Embryonic facial prominence (tissue), 1 donor: ENCODE data around the gene CYBRD1.

Experiments used
- DNase-seq: peaks from one replicate; pipeline ENCODE4 v3.0.0-alpha.2; 2016; ENCODE audit errors: extremely low spot score

Gene CYBRD1

GRCh38 chr2:171553858-171554257, 31.6 kb downstream of the CYBRD1 start:
- DNase-seq, result no peak

GRCh38 chr2:171554991-171555615, 32.8 kb downstream of the CYBRD1 start:
- DNase-seq, result no peak

GRCh38 chr2:171557363-171557762, 35.1 kb downstream of the CYBRD1 start:
- DNase-seq, result no peak

GRCh38 chr2:171563301-171563700, 41.0 kb downstream of the CYBRD1 start:
- no peak for DNase-seq

- no peak for DNase-seq
These were observed 42.2 kb downstream of the CYBRD1 start for GRCh38 chr2:171564463-171564862.

GRCh38 chr2:171566057-171566456, 43.8 kb downstream of the CYBRD1 start:
- DNase-seq, result no peak

- no peak for DNase-seq
These were observed 44.5 kb downstream of the CYBRD1 start for GRCh38 chr2:171566753-171567152.

- no peak for DNase-seq
These were observed 45.8 kb downstream of the CYBRD1 start for GRCh38 chr2:171568089-171568488.

- DNase-seq, result no peak
These were observed 49.4 kb downstream of the CYBRD1 start for GRCh38 chr2:171571721-171572120.

- no peak for DNase-seq
These were observed 52.0 kb downstream of the CYBRD1 start for GRCh38 chr2:171574149-171574795.

GRCh38 chr2:171575606-171576005, 53.3 kb downstream of the CYBRD1 start:
- DNase-seq, result no peak

- DNase-seq, result no peak
These were observed 56.0 kb downstream of the CYBRD1 start for GRCh38 chr2:171578127-171578803.

GRCh38 chr2:171579481-171579880, 57.2 kb downstream of the CYBRD1 start:
- DNase-seq, result no peak

GRCh38 chr2:171583566-171583965, 61.3 kb downstream of the CYBRD1 start:
- no peak for DNase-seq

GRCh38 chr2:171584001-171584400, 61.7 kb downstream of the CYBRD1 start:
- no peak for DNase-seq

- DNase-seq, result no peak
These were observed 64.9 kb downstream of the CYBRD1 start for GRCh38 chr2:171587132-171587531.

GRCh38 chr2:171587567-171587966, 65.3 kb downstream of the CYBRD1 start:
- no peak for DNase-seq

- no peak for DNase-seq
These were observed 67.8 kb downstream of the CYBRD1 start for GRCh38 chr2:171590116-171590515.

- no peak for DNase-seq
These were observed 69.8 kb downstream of the CYBRD1 start for GRCh38 chr2:171592036-171592555.

- DNase-seq, result no peak
These were observed 73.2 kb downstream of the CYBRD1 start for GRCh38 chr2:171595456-171595855.

- DNase-seq, result no peak
These were observed 73.6 kb downstream of the CYBRD1 start for GRCh38 chr2:171595896-171596295.

- no peak for DNase-seq
These were observed 76.5 kb downstream of the CYBRD1 start for GRCh38 chr2:171598713-171599319.
